Measurements from ENCODE around the gene NLRP12. TPM values are rescaled to one million over a fixed set of nuclear protein-coding genes. Genes with fewer than 3 reads are reported as not detected.

NLRP12 gene
- total and polyA plus RNA-seq, 10 of the 15 experiments (the other 5 are each of a cell fraction or from before 2014, with no cell fraction given) = not detected

GRCh38 chr19:53789708-53790678 is 34.1 kb downstream of the NLRP12 start:
- H3K79me2 ChIP-seq (ENCODE audit: control insufficient read depth, insufficient read depth, low read length) = no peaks in the 10 kb centered on the region
- H3K4me3 ChIP-seq = no peak overlapping the region
- no peaks in the 10 kb centered on the region for H3K27me3 ChIP-seq (replicated peaks in 1 of 2; ENCODE audit: control insufficient read depth in 2 of 2, insufficient read depth in 2 of 2, low read length in 1 of 2)
- ChIA-PET CTCF (interaction anchor here (0.9 to 1.5 kb wide), 2 partner anchors 234 to 365 kb away, joined by 3 to 4 read pairs; no protein-coding TSS in a partner anchor), POLR2A (interaction anchor here (0.7 kb wide), 1 partner anchor 98 kb away, joined by 7 read pairs; no protein-coding TSS in a partner anchor), RAD21 (ENCODE audit: unreplicated experiment) (no interaction called here), SMC1A (ENCODE audit: uncharacterized antibody, unreplicated experiment) (no interaction called here)
- DNase-seq (ENCODE audit: low read depth, low spot score) (no peak), ATAC-seq (no peak), FAIRE-seq (no peak)
- H3K4me1 ChIP-seq (ENCODE audit: control insufficient read depth, insufficient read depth, low read length) = no peaks in the 10 kb centered on the region
- no peak overlapping the region for H3K4me2 ChIP-seq (ENCODE audit: control insufficient read depth, insufficient read depth)
- no peaks in the 10 kb centered on the region; the same call in 2 of the 3 replicates for H3K9me3 ChIP-seq (replicated peaks; ENCODE audit: control insufficient read depth, insufficient read depth, low read length)
- in situ Hi-C loops (cut with MboI) (loop anchor here (10.0 kb wide), 1 partner anchor 445 kb away; no protein-coding TSS in a partner anchor), intact Hi-C loops (cut with micrococcal nuclease; ENCODE audit: unreplicated experiment) (no loop called here)
- no peak for TF ChIP-seq PRDM15 (CRISPR knock-in tag; IDR thresholded peaks at IDR 0.05)
- no peak for TF ChIP-seq MLLT1 (IDR thresholded peaks at IDR 0.05)
- no peak for TF ChIP-seq GATAD2B (conservative IDR thresholded peaks at IDR 0.05; ENCODE audit: low read depth)
- TF ChIP-seq BCL3 (IDR thresholded peaks at IDR 0.05; ENCODE audit: borderline replicate concordance, insufficient read depth, low read depth, low read length, poor library complexity, severe bottlenecking) = no peak
- no peak for TF ChIP-seq USF1 (IDR thresholded peaks at IDR 0.05; ENCODE audit: borderline replicate concordance, extremely low read length, insufficient read depth, low read depth, low read length)
- no peak for TF ChIP-seq ASH2L (IDR thresholded peaks at IDR 0.05; ENCODE audit: borderline replicate concordance, low read depth)
- no peak for TF ChIP-seq ZNF622 (IDR thresholded peaks at IDR 0.05)
- no peak for TF ChIP-seq KDM1A (IDR thresholded peaks at IDR 0.05; ENCODE audit: borderline replicate concordance)
- no peak for TF ChIP-seq IRF4 (IDR thresholded peaks at IDR 0.05; ENCODE audit: low read depth, low read length)
- TF ChIP-seq WRNIP1 (IDR thresholded peaks at IDR 0.05; ENCODE audit: borderline replicate concordance, low read depth, low read length) = no peak
- TF ChIP-seq CREB1 (IDR thresholded peaks at IDR 0.05; ENCODE audit: low read depth) = no peak
- no peak for TF ChIP-seq ETV6 (conservative IDR thresholded peaks at IDR 0.05 in 1 of 2, IDR thresholded peaks at IDR 0.05 in 1 of 2; ENCODE audit: borderline replicate concordance in 1 of 2, low read depth in 1 of 2)
- H4K20me1 ChIP-seq (ENCODE audit: control insufficient read depth, insufficient read depth) = no peaks in the 10 kb centered on the region
- BruUV-seq (replicated peaks) = no TSS peak
- 47% methylated on average over 19 of the region's 21 CpGs for WGBS (ENCODE audit: insufficient coverage, insufficient replicate concordance, low lambda C conversion rate, missing lambda C conversion rate)
- no peaks in the 10 kb centered on the region for H3K36me3 ChIP-seq (ENCODE audit: control insufficient read depth in 2 of 2, insufficient read depth in 2 of 2, low read length in 1 of 2)
- no peak overlapping the region for H3K27ac ChIP-seq (ENCODE audit: control insufficient read depth, insufficient read depth)
- H2AFZ ChIP-seq (ENCODE audit: control insufficient read depth, low read depth, low read length) = no peak overlapping the region
- H3K9ac ChIP-seq (ENCODE audit: control insufficient read depth, insufficient read depth, low read length) = no peak overlapping the region

All from GM12878 (cell line).